GM23338 (cell line): ENCODE results near the gene CACNB2. TPM values are rescaled to one million over a fixed set of nuclear protein-coding genes. Genes with fewer than 3 reads are reported as not detected.

ENCODE experiments used
- ATAC-seq: fragments of 200-7000 bp; cut with Tn5 transposase; 3 replicates; pipeline ENCODE4 v1.9.1; 2020
- DNase-seq: peaks from one replicate; pipeline ENCODE4 v3.0.0-alpha.2; 2015; ENCODE audit warnings: low spot score
- H2AFZ ChIP-seq: fragments of 200-600 bp; sonication (generic); 2 replicates; pipeline ENCODE4 v1.8.0; 2016; ENCODE audit warnings: antibody characterized with exemption, mild to moderate bottlenecking, moderate library complexity
- H3F3A ChIP-seq: fragments of 200-600 bp; sonication (generic); replicated peaks from 2 replicates; pipeline ENCODE4 v1.8.0; 2017; ENCODE audit warnings: antibody characterized with exemption, mixed run types, low read depth
- H3K27ac ChIP-seq: fragments of 200-600 bp; sonication (generic); 2 replicates; pipeline ENCODE4 v1.6.1; 2016; ENCODE audit warnings: low read depth
- H3K27me3 ChIP-seq: fragments of 200-600 bp; sonication (generic); 2 replicates; pipeline ENCODE4 v1.8.0; 2016; ENCODE audit warnings: mild to moderate bottlenecking, mixed run types, moderate library complexity; ENCODE audit not compliant: insufficient read depth
- H3K36me3 ChIP-seq: fragments of 200-600 bp; sonication (generic); 2 replicates; pipeline ENCODE4 v1.8.0; 2016; ENCODE audit warnings: mild to moderate bottlenecking; ENCODE audit not compliant: insufficient read depth
- H3K4me1 ChIP-seq: fragments of 200-600 bp; sonication (generic); 2 replicates; pipeline ENCODE4 v1.8.0; 2016; ENCODE audit warnings: mild to moderate bottlenecking, moderate library complexity; ENCODE audit not compliant: insufficient read depth
- H3K4me2 ChIP-seq: fragments of 200-600 bp; sonication (generic); 2 replicates; pipeline ENCODE4 v1.7.1; 2017; ENCODE audit warnings: mixed run types
- H3K4me3 ChIP-seq: fragments of 200-600 bp; sonication (generic); 2 replicates; pipeline ENCODE4 v1.6.1; 2016; ENCODE audit warnings: mixed run types
- H3K79me2 ChIP-seq: fragments of 200-600 bp; sonication (generic); replicated peaks from 2 replicates; pipeline ENCODE4 v1.8.0; 2017; ENCODE audit warnings: mild to moderate bottlenecking; ENCODE audit not compliant: insufficient read depth
- H3K9me2 ChIP-seq: fragments of 200-600 bp; sonication (generic); 2 replicates; pipeline ENCODE4 v1.8.0; 2017; ENCODE audit not compliant: insufficient read depth
- H4K20me1 ChIP-seq: fragments of 200-600 bp; sonication (generic); replicated peaks from 2 replicates; pipeline ENCODE4 v1.8.0; 2017; ENCODE audit warnings: mild to moderate bottlenecking; ENCODE audit not compliant: insufficient read depth
- H3K27ac Mint-ChIP-seq: 2 replicates; pipeline ENCODE4 v1.8.0; 2020; ENCODE audit warnings: inconsistent platforms, mild to moderate bottlenecking, moderate library complexity, mixed read lengths
- H3K27me3 Mint-ChIP-seq: 3 replicates; pipeline ENCODE4 v1.8.0; 2022; ENCODE audit warnings: low read depth, mild to moderate bottlenecking, moderate library complexity, mixed read lengths, inconsistent platforms; ENCODE audit not compliant: insufficient read depth, poor library complexity
- H3K36me3 Mint-ChIP-seq: 3 replicates; pipeline ENCODE4 v1.8.0; 2021; ENCODE audit warnings: low read depth, mild to moderate bottlenecking, inconsistent platforms, moderate library complexity, mixed read lengths
- H3K4me1 Mint-ChIP-seq: 3 replicates; pipeline ENCODE4 v1.8.0; 2020; ENCODE audit warnings: mild to moderate bottlenecking, inconsistent platforms, mixed read lengths
- H3K4me3 Mint-ChIP-seq: 3 replicates; pipeline ENCODE4 v1.8.0; 2021; ENCODE audit warnings: moderate library complexity, mild to moderate bottlenecking, inconsistent platforms, mixed read lengths
- H3K9me3 Mint-ChIP-seq: 3 replicates; pipeline ENCODE4 v1.8.0; 2020; ENCODE audit warnings: moderate library complexity, mild to moderate bottlenecking, inconsistent platforms, mixed read lengths
- CREB1 ChIP-seq: fragments of 250-450 bp; sonication (Bioruptor Pico); IDR thresholded peaks from 2 replicates; pipeline ENCODE4 v1.5.0; 2020; ENCODE audit warnings: low read depth, mild to moderate bottlenecking, moderate library complexity
- CTCF ChIP-seq, 2 experiments: fragments of 200-600 bp in 1 of 2; sonication (generic) in 1 of 2; conservative IDR thresholded peaks; 2 replicates each; pipeline versions ENCODE4 v1.5.1 to v1.6.1; 2016 to 2017; ENCODE audit warnings: antibody characterized with exemption in 2 of 2, low read depth in 2 of 2, mild to moderate bottlenecking in 2 of 2, moderate library complexity in 1 of 2
- EZH2 ChIP-seq: fragments of 200-600 bp; sonication (generic); IDR thresholded peaks from one replicate; pipeline ENCODE4 v1.8.0; 2017; ENCODE audit warnings: antibody characterized with exemption, mild to moderate bottlenecking, low read depth; ENCODE audit not compliant: unreplicated experiment
- EZH2phosphoT487 ChIP-seq: fragments of 200-600 bp; sonication (generic); IDR thresholded peaks from one replicate; pipeline ENCODE4 v1.8.1; 2018; ENCODE audit warnings: antibody characterized with exemption; ENCODE audit not compliant: unreplicated experiment
- JUNB ChIP-seq: IDR thresholded peaks from one replicate; pipeline ENCODE4 v1.6.1; 2016; ENCODE audit warnings: antibody characterized with exemption; ENCODE audit not compliant: unreplicated experiment
- NANOG ChIP-seq: IDR thresholded peaks from 2 replicates; pipeline ENCODE4 v1.6.1; 2016; ENCODE audit warnings: antibody characterized with exemption, borderline replicate concordance
- POLR2AphosphoS5 ChIP-seq: IDR thresholded peaks from 2 replicates; pipeline ENCODE4 v1.6.1; 2016; ENCODE audit warnings: antibody characterized with exemption, low read depth
- REST ChIP-seq: IDR thresholded peaks from one replicate; pipeline ENCODE4 v1.6.1; 2018; ENCODE audit warnings: antibody characterized with exemption; ENCODE audit not compliant: unreplicated experiment
- ZNF114 ChIP-seq: fragments of 250-450 bp; sonication (Bioruptor Pico); IDR thresholded peaks from 2 replicates; pipeline ENCODE4 v1.5.0; 2020; ENCODE audit warnings: mild to moderate bottlenecking, moderate library complexity
- ZNF331 ChIP-seq: fragments of 250-450 bp; sonication (Bioruptor Pico); IDR thresholded peaks from 2 replicates; pipeline ENCODE4 v1.5.0; 2020; ENCODE audit warnings: low read depth, mild to moderate bottlenecking, moderate library complexity
- polyA plus RNA-seq: library from polyadenylated mRNA; unstranded; fragments of >200 nt; fragmentation: Nextera tagmentation; extraction: Ambion mirVana; gene quantifications from 2 replicates; pipeline ENCODE4 v1.2.1, GENCODE V29; 2016
- total RNA-seq: library from RNA; depleted of rRNA; stranded (reverse); fragments of >200 nt; shearing (Covaris generic); gene quantifications from 2 replicates; pipeline ENCODE4 v1.2.3, GENCODE V29; 2014

CACNB2 gene
- total and polyA plus RNA-seq, 2 experiments from 2014 or later: 5.0 to 5.9 TPM

- TF ChIP-seq REST: no peak
- TF ChIP-seq CTCF (conservative IDR thresholded peaks at IDR 0.05; ENCODE audit: low read depth in 2 of 2): no peak
- no peak for TF ChIP-seq CREB1 (CRISPR knock-in tag)
- no peak for TF ChIP-seq EZH2
- no peak for TF ChIP-seq NANOG
- TF ChIP-seq POLR2AphosphoS5: no peak
- TF ChIP-seq ZNF114: no peak
- TF ChIP-seq JUNB: no peak
- TF ChIP-seq ZNF331 (CRISPR knock-in tag): no peak
Observed at GRCh38 chr10:18217577-18217976, 77.4 kb downstream of the CACNB2 start (continued).

GRCh38 chr10:18219146-18219545 lies 78.9 kb downstream of the CACNB2 start:
- H3K4me1 Mint-ChIP-seq: peaks cover 3% of the 10 kb centered on the region; the same call in 2 of the 3 replicates
- H3K27me3 ChIP-seq: no peaks in the 10 kb centered on the region
- TF ChIP-seq CTCF (conservative IDR thresholded peaks at IDR 0.05; ENCODE audit: low read depth in 2 of 2) (no peak), EZH2phosphoT487 (no peak), NANOG (no peak), REST (no peak), JUNB (no peak), CREB1 (CRISPR knock-in tag) (no peak), ZNF331 (CRISPR knock-in tag) (no peak)

More at GRCh38 chr10:18219146-18219545, 78.9 kb downstream of the CACNB2 start:
- Histone ChIP-seq H3K27ac (no peak overlapping the region), H3K4me1 (no peaks in the 10 kb centered on the region), H2AFZ (no peak overlapping the region), H3K9me2 (no peaks in the 10 kb centered on the region), H3K79me2 (no peaks in the 10 kb centered on the region), H3K36me3 (no peaks in the 10 kb centered on the region), H3K4me2 (no peak overlapping the region), H3F3A (no peaks in the 10 kb centered on the region), H3K4me3 (no peak overlapping the region), H4K20me1 (no peaks in the 10 kb centered on the region)
- Mint-ChIP-seq H3K4me3 (no peak overlapping the region), H3K27ac (no peak overlapping the region), H3K9me3 (no peaks in the 10 kb centered on the region), H3K36me3 (no peaks in the 10 kb centered on the region), H3K27me3 (no peaks in the 10 kb centered on the region)
- ATAC-seq: no peak
- DNase-seq: no peak
